ENCODE data around the gene ZNF425. TPM values are rescaled to one million over a fixed set of nuclear protein-coding genes. Genes with fewer than 3 reads are reported as not detected.
"Not testable (repeated sequence)": the region's sequence is repeated elsewhere in the genome, so short reads cannot be mapped to it uniquely, and the experiment has no call there.

ZNF425 gene
- total RNA-seq, 1 donor from 2014 or later = 6.5 TPM

DNA sequence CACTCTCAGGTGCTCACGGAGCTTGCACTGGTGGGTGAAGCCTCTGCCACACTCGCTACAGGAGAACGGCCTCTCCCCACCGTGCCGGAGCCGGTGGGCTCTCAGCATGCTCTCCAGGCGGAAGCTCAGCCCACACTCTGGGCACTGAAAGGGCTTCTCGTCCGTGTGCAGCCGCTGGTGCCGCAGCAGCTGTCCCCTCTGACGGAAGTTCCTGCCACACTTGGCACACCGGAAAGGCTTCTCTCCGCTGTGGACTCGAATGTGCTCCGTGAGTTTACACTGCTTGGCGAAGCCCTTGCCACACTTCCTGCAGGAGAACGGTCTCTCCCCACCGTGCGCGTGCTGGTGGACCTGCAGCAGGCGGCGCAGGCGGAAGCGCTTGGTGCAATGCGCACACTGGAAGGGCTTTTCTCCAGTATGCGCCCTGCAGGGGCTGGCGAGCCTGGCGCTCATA lies 54.9 kb downstream of the ZNF425 start:
- H3K36me3 Mint-ChIP-seq (ENCODE audit: unreplicated experiment) = no peaks in the 10 kb centered on the region
- H3K27ac Mint-ChIP-seq (ENCODE audit: unreplicated experiment) = no peak overlapping the region
- no peaks in the 10 kb centered on the region for H3K4me1 Mint-ChIP-seq (ENCODE audit: low read depth, unreplicated experiment)
- no peak for DNase-seq
- H3K27me3 Mint-ChIP-seq (ENCODE audit: unreplicated experiment) = no peaks in the 10 kb centered on the region
- no peaks in the 10 kb centered on the region for H3K9me3 Mint-ChIP-seq (ENCODE audit: unreplicated experiment)
- TF ChIP-seq, protein P1, sequence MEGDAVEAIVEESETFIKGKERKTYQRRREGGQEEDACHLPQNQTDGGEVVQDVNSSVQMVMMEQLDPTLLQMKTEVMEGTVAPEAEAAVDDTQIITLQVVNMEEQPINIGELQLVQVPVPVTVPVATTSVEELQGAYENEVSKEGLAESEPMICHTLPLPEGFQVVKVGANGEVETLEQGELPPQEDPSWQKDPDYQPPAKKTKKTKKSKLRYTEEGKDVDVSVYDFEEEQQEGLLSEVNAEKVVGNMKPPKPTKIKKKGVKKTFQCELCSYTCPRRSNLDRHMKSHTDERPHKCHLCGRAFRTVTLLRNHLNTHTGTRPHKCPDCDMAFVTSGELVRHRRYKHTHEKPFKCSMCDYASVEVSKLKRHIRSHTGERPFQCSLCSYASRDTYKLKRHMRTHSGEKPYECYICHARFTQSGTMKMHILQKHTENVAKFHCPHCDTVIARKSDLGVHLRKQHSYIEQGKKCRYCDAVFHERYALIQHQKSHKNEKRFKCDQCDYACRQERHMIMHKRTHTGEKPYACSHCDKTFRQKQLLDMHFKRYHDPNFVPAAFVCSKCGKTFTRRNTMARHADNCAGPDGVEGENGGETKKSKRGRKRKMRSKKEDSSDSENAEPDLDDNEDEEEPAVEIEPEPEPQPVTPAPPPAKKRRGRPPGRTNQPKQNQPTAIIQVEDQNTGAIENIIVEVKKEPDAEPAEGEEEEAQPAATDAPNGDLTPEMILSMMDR (IDR thresholded peaks at IDR 0.05; ENCODE audit: partially characterized antibody, unreplicated experiment) = no peak
- H3K4me3 Mint-ChIP-seq (ENCODE audit: unreplicated experiment) = no peak overlapping the region

DNA sequence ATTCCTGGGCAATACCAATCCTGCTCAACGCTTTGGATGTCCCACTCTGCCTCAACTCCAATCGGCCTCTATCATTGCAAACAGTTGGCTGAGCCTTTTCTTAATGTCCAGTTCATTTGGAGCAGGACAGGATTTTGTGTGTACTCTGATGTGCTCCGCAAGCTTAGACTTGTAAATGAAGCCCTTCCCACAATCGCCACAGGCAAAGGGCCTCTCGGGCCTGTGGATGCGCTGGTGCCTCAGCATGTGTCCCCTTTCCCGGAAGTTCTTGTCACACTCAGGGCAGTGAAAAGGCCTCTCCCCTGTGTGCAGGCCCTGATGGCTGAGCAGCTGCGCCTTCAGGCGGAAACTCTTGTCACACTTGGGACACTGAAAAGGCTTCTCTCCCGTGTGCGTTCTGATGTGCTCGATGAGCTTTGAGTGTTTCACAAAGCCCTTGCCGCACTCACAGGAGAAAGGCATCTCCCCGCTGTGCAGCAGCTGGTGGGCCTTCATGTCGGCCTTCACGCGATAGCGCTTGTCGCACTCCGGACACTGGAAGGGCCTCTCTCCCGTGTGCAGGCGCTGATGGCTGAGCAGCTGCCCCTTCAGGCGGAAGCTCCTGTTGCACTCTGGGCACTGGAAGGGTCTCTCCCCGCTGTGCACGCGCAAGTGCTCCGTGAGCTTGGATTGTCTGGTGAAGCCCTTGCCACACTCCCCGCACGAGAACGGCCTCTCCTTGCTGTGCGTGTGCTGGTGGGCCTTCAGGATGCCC lies 55.6 kb downstream of the ZNF425 start:
- TF ChIP-seq, protein P1 (IDR thresholded peaks at IDR 0.05; ENCODE audit: partially characterized antibody, unreplicated experiment) = no peak
- Mint-ChIP-seq H3K27me3 (ENCODE audit: unreplicated experiment) (no peaks in the 10 kb centered on the region), H3K4me1 (ENCODE audit: low read depth, unreplicated experiment) (no peaks in the 10 kb centered on the region), H3K4me3 (ENCODE audit: unreplicated experiment) (no peak overlapping the region), H3K27ac (ENCODE audit: unreplicated experiment) (peak overlapping the region; percentile 17), H3K9me3 (ENCODE audit: unreplicated experiment) (no peaks in the 10 kb centered on the region), H3K36me3 (ENCODE audit: unreplicated experiment) (no peaks in the 10 kb centered on the region)
- DNase-seq = no peak

DNA sequence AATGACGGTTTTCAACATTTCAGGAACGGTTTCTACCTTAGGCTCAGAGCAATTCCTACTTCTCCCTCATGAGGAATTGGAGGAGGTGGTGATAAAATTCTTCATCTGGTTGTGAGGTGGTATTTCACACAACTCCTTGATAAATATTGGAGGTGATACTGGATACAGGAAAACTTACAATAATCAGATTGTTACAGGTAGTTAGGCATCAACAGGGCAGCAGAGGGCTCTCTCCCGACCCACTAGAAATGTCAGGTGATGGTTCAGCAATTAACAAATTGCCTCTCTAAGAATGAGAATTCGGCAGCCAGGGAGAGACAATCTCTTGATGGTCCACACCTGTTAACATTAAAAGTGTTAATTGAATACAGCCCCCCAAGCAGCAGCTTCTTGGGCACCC lies 58.3 kb downstream of the ZNF425 start:
- Mint-ChIP-seq H3K27me3 (ENCODE audit: unreplicated experiment) (peaks cover 2% of the 10 kb centered on the region), H3K9me3 (ENCODE audit: unreplicated experiment) (peaks cover 3% of the 10 kb centered on the region), H3K36me3 (ENCODE audit: unreplicated experiment) (no peaks in the 10 kb centered on the region), H3K27ac (ENCODE audit: unreplicated experiment) (peak overlapping the region; percentile 0), H3K4me1 (ENCODE audit: low read depth, unreplicated experiment) (peaks cover 2% of the 10 kb centered on the region), H3K4me3 (ENCODE audit: unreplicated experiment) (no peak overlapping the region)
- TF ChIP-seq, protein P1 (IDR thresholded peaks at IDR 0.05; ENCODE audit: partially characterized antibody, unreplicated experiment) = no peak
- no peak for DNase-seq

DNA sequence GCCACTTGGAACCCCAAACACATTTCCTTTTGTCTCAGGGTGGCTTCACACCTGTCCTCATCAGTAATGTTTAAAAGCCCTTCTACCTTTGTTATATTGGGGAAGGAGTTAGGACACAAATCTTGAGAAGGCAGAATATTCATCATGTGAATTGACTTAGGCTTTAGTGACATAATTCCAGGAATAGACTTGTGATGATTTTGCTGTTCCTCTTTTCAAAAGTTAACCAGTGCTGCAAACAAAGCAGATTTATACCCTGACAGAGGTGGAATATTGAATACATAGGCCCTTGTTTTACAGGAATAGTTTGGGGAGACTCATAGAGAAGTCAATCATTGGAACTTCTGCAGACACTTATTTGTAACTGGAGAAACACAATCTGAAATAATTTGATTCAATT lies 62.6 kb downstream of the ZNF425 start:
- Mint-ChIP-seq H3K27ac (ENCODE audit: unreplicated experiment) (no peak overlapping the region), H3K27me3 (ENCODE audit: unreplicated experiment) (peaks cover 2% of the 10 kb centered on the region), H3K9me3 (ENCODE audit: unreplicated experiment) (peaks cover 5% of the 10 kb centered on the region), H3K36me3 (ENCODE audit: unreplicated experiment) (no peaks in the 10 kb centered on the region), H3K4me3 (ENCODE audit: unreplicated experiment) (no peak overlapping the region), H3K4me1 (ENCODE audit: low read depth, unreplicated experiment) (peaks cover 2% of the 10 kb centered on the region)
- DNase-seq = no peak
- TF ChIP-seq, protein P1 (IDR thresholded peaks at IDR 0.05; ENCODE audit: partially characterized antibody, unreplicated experiment) = no peak

DNA sequence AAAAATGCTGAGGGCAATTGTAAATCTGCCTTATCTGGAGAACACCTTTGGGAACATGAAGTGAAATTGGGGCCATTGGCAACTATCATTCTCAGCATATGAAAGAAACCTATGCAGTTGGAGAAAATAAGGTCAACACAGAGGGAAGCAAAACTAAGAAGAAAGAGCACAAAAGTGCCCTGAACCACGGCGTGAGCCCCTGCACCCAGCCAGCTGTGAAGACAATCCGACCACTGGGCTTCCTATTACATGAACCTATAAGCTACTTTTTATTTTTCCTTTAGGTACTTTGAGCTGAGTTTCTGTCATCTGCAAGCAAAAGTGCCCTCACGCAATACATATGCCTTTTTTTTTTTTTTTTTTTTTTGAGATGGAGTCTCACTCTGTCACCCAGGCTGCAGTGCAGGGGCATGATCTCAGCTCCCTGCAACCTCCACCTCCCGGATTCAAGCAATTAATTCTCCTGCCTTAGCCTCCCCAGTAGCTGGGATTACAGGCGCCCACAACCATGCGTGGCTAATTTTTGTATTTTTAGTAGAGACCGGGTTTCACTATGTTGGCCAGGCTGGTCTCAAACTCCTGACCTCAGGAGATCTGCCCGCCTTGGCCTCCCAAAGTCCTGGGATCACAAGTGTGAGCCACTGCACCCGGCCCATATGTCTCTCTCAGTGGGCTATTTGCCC lies 63.8 kb downstream of the ZNF425 start:
- not testable (repeated sequence) for DNase-seq; H3K4me3 Mint-ChIP-seq (ENCODE audit: unreplicated experiment); H3K4me1 Mint-ChIP-seq (ENCODE audit: low read depth, unreplicated experiment); H3K27me3 Mint-ChIP-seq (ENCODE audit: unreplicated experiment); H3K9me3 Mint-ChIP-seq (ENCODE audit: unreplicated experiment); H3K27ac Mint-ChIP-seq (ENCODE audit: unreplicated experiment); H3K36me3 Mint-ChIP-seq (ENCODE audit: unreplicated experiment)

All from glutamatergic neuron (in vitro differentiated cells).